IMR-90 (cell line): ENCODE data around the gene ACSBG1. TPM values are rescaled to one million over a fixed set of nuclear protein-coding genes. Genes with fewer than 3 reads are reported as not detected.
"Not testable (repeated sequence)": the region's sequence is repeated elsewhere in the genome, so short reads cannot be mapped to it uniquely, and the experiment has no call there.

Experiments
- ATAC-seq: fragments of 200-7000 bp; cut with Tn5 transposase; 2 replicates; pipeline ENCODE4 v1.9.1; 2020; ENCODE audit warnings: low read depth, mild to moderate bottlenecking, moderate library complexity
- BruUV-seq: library from RNA; stranded (reverse); fragments of 400-500 nt; replicated peaks from 2 replicates; lab custom pipeline; 2021; lab: Mats Ljungman, UMichigan
- CTCF ChIA-PET: fragments of 300-600 bp; formaldehyde crosslinking; extraction: SDS; loops from one replicate; lab custom pipeline; 2021; ENCODE audit warnings: antibody characterized with exemption; lab: Yijun Ruan, JAX
- POLR2A ChIA-PET: fragments of 300-600 bp; sonication (Branson Sonifier 250); formaldehyde crosslinking; loops from one replicate; lab custom pipeline; 2022; ENCODE audit warnings: antibody characterized with exemption; ENCODE audit not compliant: unreplicated experiment; lab: Charles Lee
- DNase-seq: peaks from one replicate; pipeline ENCODE4 v3.0.0; 2013
- H2AFZ ChIP-seq: replicated peaks from 2 replicates; pipeline ENCODE3; 2013; ENCODE audit warnings: low read length, mild to moderate bottlenecking; ENCODE audit not compliant: poor library complexity
- H2AK5ac ChIP-seq: 2 replicates; pipeline ENCODE4 v1.6.1; 2013; ENCODE audit warnings: low read depth, low read length, inconsistent platforms
- H2AK9ac ChIP-seq: replicated peaks from 2 replicates; pipeline ENCODE3; 2013; ENCODE audit warnings: mild to moderate bottlenecking, low read depth, low read length, moderate library complexity; ENCODE audit not compliant: poor library complexity
- H2BK120ac ChIP-seq: 2 replicates; pipeline ENCODE4 v1.6.1; 2013; ENCODE audit warnings: low read depth, low read length, inconsistent platforms
- H2BK15ac ChIP-seq: 3 replicates; pipeline ENCODE4 v1.6.1; 2013; ENCODE audit warnings: low read depth, low read length, inconsistent platforms
- H2BK20ac ChIP-seq: 2 replicates; pipeline ENCODE4 v1.6.1; 2013; ENCODE audit warnings: low read depth, mild to moderate bottlenecking, inconsistent platforms, low read length, moderate library complexity
- H2BK5ac ChIP-seq: 2 replicates; pipeline ENCODE4 v1.6.1; 2013; ENCODE audit warnings: mild to moderate bottlenecking, low read depth, low read length, inconsistent platforms; ENCODE audit not compliant: poor library complexity, severe bottlenecking
- H3K14ac ChIP-seq: replicated peaks from 2 replicates; pipeline ENCODE4 v1.6.1; 2013; ENCODE audit warnings: low read depth, low read length, inconsistent platforms
- H3K18ac ChIP-seq: 2 replicates; pipeline ENCODE4 v1.6.1; 2013; ENCODE audit warnings: low read depth, low read length, control low read depth
- H3K23ac ChIP-seq: 2 replicates; pipeline ENCODE4 v1.6.1; 2013; ENCODE audit warnings: low read depth, low read length, inconsistent platforms
- H3K27ac ChIP-seq: 2 replicates; pipeline ENCODE4 v1.5.1; 2013; ENCODE audit warnings: mild to moderate bottlenecking, control low read depth, low read length; ENCODE audit not compliant: insufficient read depth
- H3K27me3 ChIP-seq: 2 replicates; pipeline ENCODE4 v1.6.1; 2013; ENCODE audit warnings: low read length; ENCODE audit not compliant: control insufficient read depth, insufficient read depth
- H3K36me3 ChIP-seq: 2 replicates; pipeline ENCODE4 v1.6.1; 2013; ENCODE audit warnings: low read length, mixed read lengths; ENCODE audit not compliant: control insufficient read depth, insufficient read depth
- H3K4ac ChIP-seq: 2 replicates; pipeline ENCODE4 v1.6.1; 2013; ENCODE audit warnings: low read depth, low read length, inconsistent platforms
- H3K4me1 ChIP-seq: 2 replicates; pipeline ENCODE4 v1.6.1; 2013; ENCODE audit warnings: low read length, mixed read lengths; ENCODE audit not compliant: control insufficient read depth, insufficient read depth
- H3K4me2 ChIP-seq: 2 replicates; pipeline ENCODE4 v1.6.1; 2013; ENCODE audit warnings: low read depth, mild to moderate bottlenecking, control low read depth, low read length, moderate library complexity
- H3K4me3 ChIP-seq: 2 replicates; pipeline ENCODE4 v1.5.1; 2013; ENCODE audit warnings: low read depth, mild to moderate bottlenecking, control low read depth, low read length, moderate library complexity; ENCODE audit not compliant: insufficient read depth
- H3K56ac ChIP-seq: 2 replicates; pipeline ENCODE4 v1.6.1; 2013; ENCODE audit warnings: low read length, inconsistent platforms; ENCODE audit not compliant: insufficient read depth; ENCODE audit errors: extremely low read depth
- H3K79me1 ChIP-seq, 2 experiments: 2 replicates each; pipeline ENCODE4 v1.6.1; 2013; ENCODE audit warnings: low read length in 2 of 2, inconsistent platforms in 1 of 2, low read depth in 1 of 2
- H3K9ac ChIP-seq: 2 replicates; pipeline ENCODE4 v1.6.1; 2013; ENCODE audit warnings: low read depth, low read length, control low read depth
- H3K9me1 ChIP-seq: 2 replicates; pipeline ENCODE4 v1.6.1; 2013; ENCODE audit warnings: low read length, inconsistent platforms; ENCODE audit not compliant: insufficient read depth
- H3K9me3 ChIP-seq: 2 replicates; pipeline ENCODE4 v1.6.1; 2013; ENCODE audit warnings: low read length; ENCODE audit not compliant: control insufficient read depth, insufficient read depth
- H4K20me1 ChIP-seq: 2 replicates; pipeline ENCODE4 v1.6.1; 2013; ENCODE audit warnings: low read length, inconsistent platforms; ENCODE audit not compliant: insufficient read depth
- H4K5ac ChIP-seq: 2 replicates; pipeline ENCODE4 v1.6.1; 2013; ENCODE audit warnings: mild to moderate bottlenecking, low read depth, low read length, control low read depth
- H4K8ac ChIP-seq, 2 experiments: 2 replicates each; pipeline ENCODE4 v1.6.1; 2013; ENCODE audit warnings: low read depth in 2 of 2, low read length in 2 of 2, control low read depth in 1 of 2, inconsistent platforms in 1 of 2
- H4K91ac ChIP-seq: 2 replicates; pipeline ENCODE4 v1.6.1; 2013; ENCODE audit warnings: low read depth, low read length, inconsistent platforms; ENCODE audit not compliant: insufficient read depth
- WGBS, 2 experiments: methylation state at CpG; one replicate each; pipeline versions ENCODE4 v1.1.5 to v1.1.7; 2013; ENCODE audit warnings: missing lambda C conversion rate in 2 of 2; ENCODE audit not compliant: insufficient read length in 1 of 2; ENCODE audit errors: extremely low coverage in 2 of 2; 5-methylcytosine and 5-hydroxymethylcytosine counted together
- dilution Hi-C: fragments of 300-500 bp; cut with HindIII; formaldehyde crosslinking; loops from one replicate; pipeline ENCODE4 v1.14.3; 2018; ENCODE audit warnings: low sequenced_read_pairs; ENCODE audit not compliant: unreplicated experiment
- in situ Hi-C: fragments of 300-500 bp; cut with MboI; formaldehyde crosslinking; loops from 3 replicates; pipeline ENCODE4 v1.14.3; 2019; ENCODE audit warnings: low sequenced_read_pairs, inconsistent platforms, mixed read lengths
- intact Hi-C: fragments of 100-400 bp; cut with micrococcal nuclease; formaldehyde crosslinking; loops from 2 replicates; pipeline ENCODE4 v1.10.0; 2022
- polyA plus RNA-seq, 3 experiments: library from polyadenylated mRNA; depleted of rRNA; stranded (reverse); fragments of >200 nt; gene quantifications; 2 replicates each; pipeline ENCODE4 v1.2.3, GENCODE V29; 2012; ENCODE audit warnings: low replicate concordance in 1 of 3
- total RNA-seq: library from RNA; depleted of rRNA; stranded (reverse); fragments of >200 nt; gene quantifications from 2 replicates; pipeline ENCODE4 v1.2.3, GENCODE V29; 2012

Gene ACSBG1
- total and polyA plus RNA-seq, 2 of the 4 experiments (the other 2 are of a cell fraction), result 0.02 TPM; not detected in 1

DNA sequence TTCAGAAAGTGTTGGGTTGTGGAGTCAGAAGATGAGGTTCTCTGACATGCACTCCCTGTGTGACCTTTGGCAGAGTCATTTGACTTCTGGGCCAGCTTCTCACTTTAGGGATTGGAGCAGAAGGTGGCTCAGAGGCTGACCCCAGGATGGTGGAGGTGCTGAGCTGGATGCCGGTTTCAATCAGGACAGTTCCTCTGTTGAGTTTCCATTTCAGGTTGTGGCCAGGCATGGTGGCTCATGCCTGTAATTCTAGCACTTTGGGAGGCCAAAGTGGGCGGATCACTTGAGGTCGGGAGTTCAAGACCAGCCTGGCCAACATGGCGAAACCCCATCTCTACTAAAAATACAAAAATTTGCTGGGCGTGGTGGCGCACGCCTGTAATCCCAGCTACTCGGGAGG, 83.3 kb downstream of the ACSBG1 start:
- H3K4ac ChIP-seq, H4K8ac ChIP-seq, H3K14ac ChIP-seq, H4K20me1 ChIP-seq, H3K9me3 ChIP-seq, intact Hi-C loops, H4K91ac ChIP-seq, H2BK15ac ChIP-seq, H3K27ac ChIP-seq, H2AK9ac ChIP-seq, H3K27me3 ChIP-seq, BruUV-seq, H2BK120ac ChIP-seq, dilution Hi-C loops, H2BK5ac ChIP-seq, H2AK5ac ChIP-seq, H2AFZ ChIP-seq, H3K4me2 ChIP-seq, H4K5ac ChIP-seq, DNase-seq, H3K4me3 ChIP-seq, H3K9ac ChIP-seq, H3K56ac ChIP-seq, H2BK20ac ChIP-seq, H3K18ac ChIP-seq, ATAC-seq, POLR2A ChIA-PET, H3K36me3 ChIP-seq, H3K4me1 ChIP-seq, in situ Hi-C loops: not testable (repeated sequence)
- Histone ChIP-seq H3K23ac (0 out of 2 replicates have a peak overlapping the region, but pooled peaks have one; percentile 45), H3K79me1 (peaks cover 15 to 47% of the 10 kb centered on the region in 2 experiments), H3K9me1 (peaks cover 11% of the 10 kb centered on the region)
- no CpG with 5 or more reads among the region's 8 CpGs for WGBS, 2 experiments
- CTCF ChIA-PET, result interaction anchor here (1.0 kb wide), 1 partner anchor 21 kb away, joined by 5 read pairs; no protein-coding TSS in a partner anchor
